Nephron progenitor cell (in vitro differentiated cells): ENCODE measurements around the gene IFT22.
"Not testable (repeated sequence)": the region's sequence is repeated elsewhere in the genome, so short reads cannot be mapped to it uniquely, and the experiment has no call there.

ENCODE experiments used
- DNase-seq: peaks from one replicate; pipeline ENCODE4 v3.0.0; 2021
- H3K27ac Mint-ChIP-seq: 2 replicates; pipeline ENCODE4 v1.8.0; 2021; ENCODE audit warnings: mild to moderate bottlenecking, moderate library complexity, mixed read lengths
- H3K27me3 Mint-ChIP-seq: 2 replicates; pipeline ENCODE4 v1.8.0; 2021; ENCODE audit warnings: mild to moderate bottlenecking, low read depth, mixed read lengths; ENCODE audit not compliant: poor library complexity
- H3K36me3 Mint-ChIP-seq: 2 replicates; pipeline ENCODE4 v1.8.0; 2021; ENCODE audit warnings: low read depth, mixed read lengths
- H3K4me1 Mint-ChIP-seq: 2 replicates; pipeline ENCODE4 v1.8.0; 2021; ENCODE audit warnings: mixed read lengths
- H3K4me3 Mint-ChIP-seq: 2 replicates; pipeline ENCODE4 v1.8.0; 2021; ENCODE audit warnings: mild to moderate bottlenecking, moderate library complexity, mixed read lengths
- H3K9me3 Mint-ChIP-seq: 2 replicates; pipeline ENCODE4 v1.8.0; 2021; ENCODE audit warnings: mild to moderate bottlenecking, moderate library complexity, mixed read lengths
- TF ChIP-seq, protein P1 (sequence below): fragments of 200-600 bp; sonication (generic); IDR thresholded peaks from 2 replicates; pipeline ENCODE4 v1.5.0; 2021; ENCODE audit warnings: antibody characterized with exemption

The IFT22 gene

DNA sequence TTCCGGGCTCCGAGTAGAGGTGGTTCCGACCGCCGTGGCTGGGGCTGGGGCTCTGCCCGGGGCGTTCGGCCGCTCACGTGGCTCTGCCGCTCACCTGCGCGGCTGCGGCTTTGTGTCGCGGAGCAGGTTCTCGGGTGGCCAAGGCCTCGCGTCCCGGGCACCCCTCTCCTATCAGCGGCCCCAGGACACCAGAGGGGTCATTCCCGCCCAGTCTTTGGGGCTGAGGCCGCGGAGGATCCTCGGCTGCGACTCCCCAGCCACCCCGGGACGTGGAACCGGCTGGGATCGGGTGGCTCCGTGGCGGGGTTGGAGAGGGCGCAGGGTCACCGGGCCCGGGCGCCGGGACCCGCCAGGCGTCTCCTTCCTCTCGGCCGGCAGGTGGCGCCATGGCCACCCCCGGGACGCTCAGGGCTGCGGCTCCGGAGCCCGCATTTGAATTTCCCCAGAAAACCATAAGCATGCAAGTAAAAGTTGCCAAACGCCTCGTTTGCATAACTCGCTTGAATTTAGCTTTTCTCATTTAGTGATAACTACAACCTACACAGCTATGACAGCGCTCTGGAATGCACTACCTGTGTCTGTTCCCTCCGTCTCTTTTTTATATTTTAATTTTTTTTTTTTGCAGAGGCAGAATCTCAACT lies 42.2 kb upstream of the IFT22 start:
- Mint-ChIP-seq H3K9me3 (peaks cover 23% of the 10 kb centered on the region), H3K4me3 (peak overlapping the region; percentile 86), H3K36me3 (peaks cover 45% of the 10 kb centered on the region), H3K27me3 (peaks cover 16% of the 10 kb centered on the region), H3K27ac (no peak overlapping the region), H3K4me1 (peaks cover 36% of the 10 kb centered on the region)
- DNase-seq, result peak; percentile 83
- TF ChIP-seq, protein P1, sequence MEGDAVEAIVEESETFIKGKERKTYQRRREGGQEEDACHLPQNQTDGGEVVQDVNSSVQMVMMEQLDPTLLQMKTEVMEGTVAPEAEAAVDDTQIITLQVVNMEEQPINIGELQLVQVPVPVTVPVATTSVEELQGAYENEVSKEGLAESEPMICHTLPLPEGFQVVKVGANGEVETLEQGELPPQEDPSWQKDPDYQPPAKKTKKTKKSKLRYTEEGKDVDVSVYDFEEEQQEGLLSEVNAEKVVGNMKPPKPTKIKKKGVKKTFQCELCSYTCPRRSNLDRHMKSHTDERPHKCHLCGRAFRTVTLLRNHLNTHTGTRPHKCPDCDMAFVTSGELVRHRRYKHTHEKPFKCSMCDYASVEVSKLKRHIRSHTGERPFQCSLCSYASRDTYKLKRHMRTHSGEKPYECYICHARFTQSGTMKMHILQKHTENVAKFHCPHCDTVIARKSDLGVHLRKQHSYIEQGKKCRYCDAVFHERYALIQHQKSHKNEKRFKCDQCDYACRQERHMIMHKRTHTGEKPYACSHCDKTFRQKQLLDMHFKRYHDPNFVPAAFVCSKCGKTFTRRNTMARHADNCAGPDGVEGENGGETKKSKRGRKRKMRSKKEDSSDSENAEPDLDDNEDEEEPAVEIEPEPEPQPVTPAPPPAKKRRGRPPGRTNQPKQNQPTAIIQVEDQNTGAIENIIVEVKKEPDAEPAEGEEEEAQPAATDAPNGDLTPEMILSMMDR, result peak; percentile 93

DNA sequence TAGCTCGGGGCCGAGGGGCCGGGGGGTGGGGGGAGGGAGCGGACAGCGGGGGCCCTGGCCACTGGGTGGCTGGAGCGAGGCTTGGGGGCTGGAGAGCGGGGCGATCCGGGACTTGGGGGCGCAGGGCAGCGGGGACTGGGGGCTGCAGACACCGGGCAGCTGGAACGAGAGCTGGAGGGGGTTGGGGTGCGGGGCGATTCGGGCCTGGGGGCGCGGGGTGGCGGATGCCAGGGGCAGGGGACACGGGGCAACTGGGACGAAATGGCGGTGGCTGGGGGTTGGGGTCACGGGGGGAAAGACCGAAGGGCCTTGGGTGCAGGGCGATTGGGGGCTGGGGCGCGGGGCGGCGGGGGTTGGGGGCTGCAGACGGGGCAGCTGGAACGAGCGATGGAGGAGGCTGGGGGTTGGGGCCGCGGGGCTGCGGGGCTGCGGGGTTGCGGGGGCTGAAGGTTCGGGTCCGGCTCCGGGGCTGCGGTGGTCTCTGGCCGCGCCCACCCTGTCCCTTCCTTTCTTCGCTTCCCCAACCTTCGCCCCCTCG lies 41.7 kb upstream of the IFT22 start:
- TF ChIP-seq, protein P1, result no peak
- Mint-ChIP-seq H3K4me3 (peak overlapping the region; percentile 86), H3K27me3 (peaks cover 16% of the 10 kb centered on the region), H3K9me3 (peaks cover 19% of the 10 kb centered on the region), H3K36me3 (peaks cover 39% of the 10 kb centered on the region), H3K4me1 (peaks cover 31% of the 10 kb centered on the region), H3K27ac (no peak overlapping the region)
- peak; percentile 45 for DNase-seq

DNA sequence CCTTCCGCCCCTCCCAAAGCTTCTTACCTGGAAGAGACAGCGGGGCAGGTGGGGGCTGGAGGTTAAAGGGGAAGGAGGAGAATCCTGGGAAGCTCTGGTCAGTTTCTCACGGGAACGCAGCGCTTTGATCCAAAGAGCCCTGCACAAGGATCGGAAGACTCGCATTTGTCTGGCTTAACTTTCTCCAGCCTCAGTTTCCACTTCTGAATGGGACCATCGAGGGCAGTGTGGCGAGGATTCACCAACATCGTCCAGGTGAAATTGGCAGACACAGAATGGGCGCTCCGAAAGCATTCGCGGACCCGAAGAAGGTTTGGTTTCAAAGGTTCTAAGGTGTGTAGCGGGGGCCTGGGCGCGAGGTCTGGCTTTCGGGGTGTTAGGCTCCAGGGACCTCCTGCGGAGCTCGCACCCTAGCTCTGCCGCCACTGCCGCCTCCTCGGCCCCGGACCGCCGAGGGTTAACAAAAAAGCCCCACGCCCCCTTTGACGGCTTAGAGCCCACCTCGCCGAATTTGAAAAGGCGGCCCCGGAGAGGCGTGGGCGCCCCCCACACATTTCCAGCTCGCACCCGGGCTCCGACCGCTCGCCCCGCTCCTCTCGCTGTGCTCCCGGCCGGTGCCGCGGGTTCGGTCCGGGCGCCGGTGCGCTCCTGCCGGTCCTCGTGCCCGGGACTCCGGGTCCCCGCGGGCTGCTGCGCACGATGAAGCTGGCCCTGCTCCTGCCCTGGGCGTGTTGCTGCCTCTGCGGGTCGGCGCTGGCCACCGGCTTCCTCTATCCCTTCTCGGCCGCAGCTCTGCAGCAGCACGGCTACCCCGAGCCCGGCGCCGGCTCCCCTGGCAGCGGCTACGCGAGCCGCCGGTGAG lies 41.0 kb upstream of the IFT22 start, which contains the start of gene COL26A1:
Gene COL26A1, plus strand, starts transcription at position 542 of the 862 bp plus-strand sequence. Its CDS starts 158 bp downstream, at position 700.
- TF ChIP-seq, protein P1, result no peak
- H3K27ac Mint-ChIP-seq, result no peak within 1 kb of the TSS
- peaks cover 16% of the 10 kb centered on the region for H3K27me3 Mint-ChIP-seq
- peaks cover 15% of the 10 kb centered on the region for H3K9me3 Mint-ChIP-seq
- peak; percentile 75 for DNase-seq
- peak within 1 kb of the TSS; percentile 86 for H3K4me3 Mint-ChIP-seq
- H3K4me1 Mint-ChIP-seq, result peaks cover 26% of the 10 kb centered on the region
- H3K36me3 Mint-ChIP-seq, result peaks cover 33% of the 10 kb centered on the region

DNA sequence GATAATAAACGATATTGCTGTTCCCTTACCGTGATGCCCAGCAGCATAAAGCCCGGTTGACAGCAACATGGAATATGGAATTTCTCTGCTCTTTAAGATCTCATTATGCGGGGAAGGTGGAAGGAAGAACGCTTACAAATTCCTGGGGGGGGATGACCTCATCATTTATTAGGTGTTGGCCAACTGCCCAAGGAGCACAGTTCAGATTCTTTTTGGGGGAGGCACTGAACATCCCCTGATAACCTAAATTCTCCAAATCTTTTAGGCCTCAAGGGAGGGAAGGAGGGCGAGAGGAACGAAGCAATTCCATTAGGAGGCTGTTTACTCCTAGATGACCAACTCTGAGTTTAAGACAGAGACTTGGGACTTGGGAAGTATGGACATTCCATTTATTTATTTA lies 35.8 kb upstream of the IFT22 start:
- peak overlapping the region; percentile 72 for H3K27ac Mint-ChIP-seq
- TF ChIP-seq, protein P1, result no peak
- H3K4me3 Mint-ChIP-seq, result no peak overlapping the region
- peaks cover 13% of the 10 kb centered on the region for H3K9me3 Mint-ChIP-seq
- H3K27me3 Mint-ChIP-seq, result peaks cover 5% of the 10 kb centered on the region
- DNase-seq, result no peak
- peaks cover 15% of the 10 kb centered on the region for H3K36me3 Mint-ChIP-seq
- H3K4me1 Mint-ChIP-seq, result peaks cover 7% of the 10 kb centered on the region

DNA sequence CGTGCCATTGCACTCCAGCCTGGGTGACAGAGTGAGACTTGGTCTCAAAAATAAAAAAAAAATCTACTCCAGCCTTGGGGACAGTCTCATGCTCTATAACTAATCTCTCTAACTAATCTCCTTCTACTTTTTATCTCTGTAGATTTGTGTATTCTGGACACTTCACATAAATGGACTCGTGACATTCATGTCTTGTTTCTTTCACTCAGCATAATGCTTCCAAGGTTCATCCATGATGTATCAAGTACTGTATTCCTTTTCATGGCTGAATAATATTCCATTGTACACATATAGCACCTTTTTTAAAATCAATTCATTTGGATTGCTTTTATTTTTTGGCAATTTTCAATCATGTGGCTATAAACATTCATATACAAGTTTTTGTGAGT lies 31.3 kb upstream of the IFT22 start:
- no peak overlapping the region for H3K4me3 Mint-ChIP-seq
- peaks cover 15% of the 10 kb centered on the region for H3K9me3 Mint-ChIP-seq
- TF ChIP-seq, protein P1, result no peak
- no peak overlapping the region for H3K27ac Mint-ChIP-seq
- H3K36me3 Mint-ChIP-seq, result peaks cover 17% of the 10 kb centered on the region
- DNase-seq, result no peak
- H3K4me1 Mint-ChIP-seq, result peaks cover 16% of the 10 kb centered on the region
- no peaks in the 10 kb centered on the region for H3K27me3 Mint-ChIP-seq

DNA sequence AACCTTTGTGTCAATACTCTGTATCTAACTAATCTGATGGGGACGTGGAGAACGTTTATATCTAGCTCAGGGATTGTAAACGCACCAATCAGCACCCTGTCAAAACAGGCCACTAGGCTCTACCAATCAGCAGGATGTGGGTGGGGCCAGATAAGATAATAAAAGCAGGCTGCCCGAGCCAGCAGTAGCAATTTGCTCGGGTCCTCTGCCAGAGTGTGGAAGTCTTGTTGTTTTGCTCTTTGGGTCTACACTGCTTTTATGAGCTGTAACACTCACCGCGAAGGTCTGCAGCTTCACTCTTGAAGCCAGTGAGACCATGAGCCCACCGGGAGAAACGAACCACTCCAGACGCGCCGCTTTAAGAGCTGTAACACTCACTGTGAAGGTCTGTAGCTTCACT lies 27.7 kb upstream of the IFT22 start:
- H3K27me3 Mint-ChIP-seq, DNase-seq, H3K27ac Mint-ChIP-seq, H3K4me3 Mint-ChIP-seq, H3K9me3 Mint-ChIP-seq: not testable (repeated sequence)
- H3K36me3 Mint-ChIP-seq, result peaks cover 11% of the 10 kb centered on the region
- H3K4me1 Mint-ChIP-seq, result peaks cover 16% of the 10 kb centered on the region

DNA sequence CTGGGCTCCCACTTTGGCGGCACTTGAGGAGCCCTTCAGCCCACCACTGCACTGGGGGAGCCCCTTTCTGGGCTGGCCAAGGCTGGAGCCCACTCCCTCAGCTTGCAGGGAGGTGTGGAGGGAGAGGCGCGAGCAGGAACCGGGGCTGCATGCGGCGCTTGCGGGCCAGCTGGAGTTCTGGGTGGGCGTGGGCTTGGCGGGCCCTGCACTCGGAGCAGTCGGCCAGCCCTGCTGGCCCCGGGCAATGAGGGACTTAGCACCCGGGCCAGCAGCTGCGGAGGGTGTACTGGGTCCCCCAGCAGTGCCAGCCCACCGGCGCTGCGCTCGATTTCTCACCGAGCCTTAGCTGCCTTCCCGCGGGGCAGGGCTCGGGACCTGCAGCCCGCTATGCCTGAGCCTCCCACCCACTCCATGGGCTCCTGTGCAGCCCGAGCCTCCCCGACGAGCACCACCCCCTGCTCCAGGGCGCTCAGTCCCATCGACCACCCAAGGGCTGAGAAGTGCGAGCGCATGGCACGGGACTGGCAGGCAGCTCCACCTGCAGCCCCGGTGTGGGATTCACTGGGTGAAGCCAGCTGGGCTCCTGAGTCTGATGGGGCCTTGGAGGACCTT lies 26.9 kb upstream of the IFT22 start:
- H3K4me3 Mint-ChIP-seq, H3K27ac Mint-ChIP-seq, H3K27me3 Mint-ChIP-seq, H3K9me3 Mint-ChIP-seq, DNase-seq: not testable (repeated sequence)
- peaks cover 11% of the 10 kb centered on the region for H3K36me3 Mint-ChIP-seq
- peaks cover 16% of the 10 kb centered on the region for H3K4me1 Mint-ChIP-seq
